NCI-H2107 treated with DMSO at 0.1 percent for 48 hours (cell line): ENCODE data around the gene BRD1.
A peak's percentile ranks its signal among the peaks of the same experiment; 100 is the strongest.
"Not testable (repeated sequence)": the region's sequence is repeated elsewhere in the genome, so short reads cannot be mapped to it uniquely, and the experiment has no call there.

ENCODE experiments used
- DNase-seq: peaks from one replicate; lab custom pipeline; 2025; ENCODE audit not compliant: unreplicated experiment; lab: John Stamatoyannopoulos, UW

The BRD1 gene

DNA sequence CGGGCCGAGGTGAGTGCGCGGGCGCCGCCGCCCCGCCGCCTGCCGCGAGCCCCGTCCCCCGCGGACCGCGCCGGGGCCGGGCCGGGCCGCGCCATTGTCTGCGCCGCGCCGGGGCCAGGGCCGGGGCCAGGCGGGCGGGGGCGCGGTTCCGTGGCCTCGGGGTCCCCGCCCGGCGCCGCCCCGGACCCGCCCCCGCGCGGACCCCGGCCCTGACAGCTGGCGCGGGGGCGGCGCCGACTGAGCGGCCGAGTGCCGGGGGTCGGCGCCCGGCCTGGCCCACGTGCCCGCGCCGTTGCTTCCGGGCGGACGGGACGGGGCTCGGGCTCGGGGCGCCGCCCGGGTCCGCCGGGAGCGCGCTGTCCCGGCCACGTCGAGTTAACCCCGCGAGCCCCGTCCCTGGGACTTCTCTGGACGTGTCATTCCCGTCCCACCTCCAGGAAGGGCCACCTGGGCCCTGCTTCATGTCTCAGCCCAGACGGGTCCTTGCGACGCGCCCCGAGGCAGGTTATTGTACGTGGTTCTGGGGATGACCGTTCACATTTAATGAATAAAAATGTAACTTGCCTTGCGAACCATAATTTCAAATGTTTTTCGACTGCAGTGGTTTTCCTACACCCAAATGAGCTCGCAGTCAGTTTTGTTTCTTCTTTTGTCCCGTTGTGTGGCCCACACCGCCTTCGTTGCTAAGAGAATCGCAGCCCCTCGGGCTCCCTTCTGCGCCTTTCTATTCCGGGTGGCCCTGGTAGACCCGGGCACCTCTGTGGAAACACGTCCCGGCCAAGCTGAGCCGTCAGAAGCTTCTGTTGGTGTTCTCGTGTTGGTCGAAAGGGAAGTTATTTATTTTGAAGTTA is 26.5 kb upstream of the BRD1 start:
- peak; percentile 3 for DNase-seq

DNA sequence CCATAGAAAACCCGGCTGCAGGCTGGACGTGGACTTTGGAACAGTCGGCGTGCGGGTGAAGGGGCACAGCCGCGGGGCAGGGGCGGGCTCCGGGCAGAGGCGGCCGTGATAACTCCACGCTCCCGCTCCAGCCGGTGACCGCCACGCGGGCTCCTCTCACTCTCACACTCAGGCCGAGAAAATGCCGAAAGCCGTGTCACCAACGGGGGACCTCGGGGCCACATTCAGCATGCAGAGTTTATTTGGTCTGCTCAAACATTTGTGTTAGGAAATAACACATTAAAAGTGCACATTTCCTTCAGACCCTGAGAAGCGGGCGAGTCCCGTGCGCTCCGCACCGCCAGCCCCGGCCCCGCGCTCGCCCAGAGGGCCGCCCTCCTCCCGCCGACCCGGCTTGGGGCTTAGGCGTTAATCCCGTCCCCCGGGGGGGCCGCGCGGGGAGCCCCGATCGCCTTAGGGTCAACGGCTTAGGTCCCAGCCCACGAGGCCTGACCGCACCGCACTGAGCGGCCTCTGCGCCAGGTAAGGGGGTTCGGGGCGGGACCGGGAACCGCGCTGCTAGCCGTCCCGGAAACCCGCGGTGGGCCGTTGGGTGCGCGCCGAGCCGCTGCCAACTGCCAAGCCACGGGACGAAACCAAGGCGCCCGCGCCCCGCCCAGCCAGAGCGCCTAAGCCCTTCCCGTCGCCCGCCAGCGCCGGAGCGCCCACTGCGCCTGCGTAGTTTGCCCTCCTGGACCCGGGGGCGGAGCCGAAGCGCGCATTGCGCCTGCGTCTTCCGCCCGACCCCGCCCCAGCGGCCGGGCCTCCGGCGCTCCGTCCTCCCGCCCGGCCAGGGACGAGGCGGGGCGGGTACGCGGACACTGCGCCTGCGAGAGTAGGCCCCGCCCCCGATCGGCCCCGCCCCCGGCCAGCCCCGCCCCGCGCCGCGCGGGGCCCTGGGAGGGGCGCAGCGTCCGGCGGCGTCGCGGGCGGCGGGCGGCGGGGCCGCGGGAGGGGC is 25.5 kb upstream of the BRD1 start, which contains the start of gene ZBED4:
Gene ZBED4, plus strand, starts transcription at position 947 of the 997 bp plus-strand sequence. CDS start 29,819 bp downstream, outside the sequence.
- peak; percentile 73 for DNase-seq

DNA sequence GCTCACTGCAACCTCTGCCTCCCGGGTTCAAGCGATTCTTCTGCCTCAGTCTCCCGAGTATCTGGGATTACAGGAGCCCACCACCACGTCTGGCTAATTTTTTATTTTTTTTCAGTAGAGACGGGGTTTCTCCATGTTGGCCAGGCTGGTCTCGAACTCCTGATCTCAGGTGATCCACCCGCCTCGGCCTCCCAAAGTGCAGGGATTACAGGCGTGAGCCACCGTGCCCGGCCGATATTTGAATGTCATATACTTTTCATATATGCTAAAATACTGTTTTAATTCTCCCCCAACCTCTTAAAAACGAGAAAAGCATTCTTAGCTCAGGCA is 24.9 kb upstream of the BRD1 start:
- not testable (repeated sequence) for DNase-seq

DNA sequence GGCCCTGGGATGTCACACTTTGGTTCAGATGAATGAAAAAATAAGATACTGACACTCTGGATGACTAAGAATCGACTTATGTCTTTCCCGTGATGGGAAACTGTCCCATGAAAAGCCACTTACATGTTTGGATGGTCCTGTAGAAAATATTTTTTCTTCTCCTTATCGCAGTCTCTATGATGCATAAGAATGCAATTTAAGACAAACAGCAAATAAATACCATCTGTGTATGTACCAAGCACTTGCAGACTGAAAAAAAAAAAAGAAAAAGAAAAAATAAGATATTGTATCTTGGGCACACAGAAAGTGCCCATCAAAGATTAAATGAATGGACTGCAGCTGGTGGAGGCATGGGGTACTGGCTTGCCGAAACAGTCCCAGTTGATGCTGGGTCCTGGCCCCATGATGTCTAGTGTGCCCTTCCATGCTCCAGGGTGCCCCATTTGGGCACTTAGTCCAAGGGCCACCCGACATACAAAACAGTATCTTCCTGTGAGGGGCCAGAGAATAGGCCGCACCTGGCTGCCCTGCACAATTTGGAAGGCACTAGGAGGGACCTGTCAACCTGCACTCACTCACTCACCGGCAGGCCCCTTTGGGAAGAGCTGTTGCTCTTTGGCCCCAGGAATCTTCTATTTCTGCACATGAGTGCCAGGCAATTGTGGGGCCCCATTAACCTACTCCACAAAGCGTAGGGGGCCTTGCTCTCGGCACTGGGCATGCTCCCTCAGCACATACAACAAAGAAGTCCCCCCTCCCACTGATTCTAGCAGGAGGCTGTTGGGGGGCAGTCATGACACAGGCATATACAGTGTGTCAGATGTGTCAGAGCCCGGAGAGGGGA is 23.5 kb upstream of the BRD1 start:
- DNase-seq = no peak

DNA sequence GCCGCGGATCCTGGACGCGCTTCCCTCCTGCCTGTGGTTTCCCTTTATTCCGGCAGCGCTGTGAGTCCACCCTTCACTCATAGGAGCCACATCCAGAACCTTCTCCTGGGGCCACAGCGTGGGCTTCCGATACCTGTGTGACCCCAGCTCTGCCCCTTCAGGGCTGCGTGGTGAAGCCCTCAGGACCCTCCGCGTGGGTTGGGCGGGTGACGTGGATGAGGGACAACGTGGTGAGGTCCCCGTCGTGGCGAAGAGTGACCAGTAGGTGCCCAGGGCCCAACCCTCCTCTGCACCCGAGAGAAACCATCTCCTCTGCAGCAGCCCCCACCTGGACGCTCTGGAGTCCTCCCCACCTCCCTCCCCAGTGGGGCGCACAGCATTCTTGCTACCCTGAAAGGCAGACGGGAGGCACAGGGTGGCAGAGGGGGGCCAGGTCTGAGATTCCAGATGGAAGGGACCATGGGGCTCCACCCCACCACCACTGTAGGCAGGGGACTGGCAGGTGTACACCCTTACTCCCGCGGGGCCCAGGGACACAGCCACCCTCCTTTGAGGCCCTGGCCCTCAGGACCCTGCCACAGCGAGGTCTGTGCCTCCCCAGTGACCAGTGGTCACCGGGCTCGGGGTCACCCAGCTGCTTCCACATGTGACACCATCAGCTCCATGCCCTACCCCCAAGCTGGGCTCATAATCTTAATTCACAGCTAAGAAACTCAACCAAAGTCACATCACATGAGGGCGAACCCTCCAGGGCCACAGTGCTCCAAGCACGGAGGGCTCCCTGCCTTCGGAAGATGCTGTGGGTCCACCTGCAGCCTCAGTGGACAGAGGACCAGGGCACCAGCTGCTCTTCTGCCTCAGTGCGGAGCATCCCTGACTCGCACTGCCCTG is 22.6 kb upstream of the BRD1 start:
- no peak for DNase-seq

DNA sequence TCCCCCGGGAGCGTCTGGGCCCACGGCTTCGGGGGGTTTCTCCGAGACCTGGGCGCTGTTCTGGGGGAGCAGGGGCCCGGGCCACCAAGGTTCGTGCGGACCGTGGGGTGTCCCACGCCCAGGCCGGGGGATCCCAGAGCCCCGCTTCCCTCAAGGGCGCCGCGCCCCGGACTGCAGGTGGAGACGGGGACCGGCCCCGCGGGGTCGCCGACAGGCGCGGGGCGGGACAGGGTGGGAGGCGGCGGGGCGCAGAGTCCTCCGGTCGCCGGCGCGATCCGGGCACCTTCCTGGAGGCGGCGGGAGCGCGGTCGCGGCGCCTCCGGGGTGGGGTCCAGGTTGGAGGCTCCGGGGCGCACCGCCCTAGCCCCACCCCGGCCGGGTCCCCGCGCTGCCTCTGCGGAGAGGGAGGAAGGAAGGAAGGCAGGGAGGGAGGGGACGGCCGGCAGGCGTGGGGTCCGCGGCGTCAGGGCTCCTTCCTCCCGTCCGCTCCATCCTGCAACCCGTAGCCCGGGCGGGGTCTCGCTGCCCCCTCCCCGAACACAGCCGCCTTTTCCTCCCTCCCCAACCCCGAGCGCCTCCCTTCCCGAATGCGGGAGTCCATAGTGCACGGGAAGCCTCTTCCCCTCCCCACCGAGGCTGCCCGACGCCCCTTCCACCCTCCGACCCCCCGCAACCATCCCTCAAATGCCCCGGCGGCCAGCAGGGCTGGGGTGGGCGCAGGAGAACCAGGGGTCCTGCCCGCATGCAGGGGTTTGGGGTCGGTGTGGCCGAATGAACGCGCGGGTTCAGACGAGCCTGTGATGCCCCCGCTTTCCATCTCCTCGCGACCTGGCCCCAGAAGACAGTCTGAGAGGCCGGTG is 21.7 kb upstream of the BRD1 start:
- no peak for DNase-seq

DNA sequence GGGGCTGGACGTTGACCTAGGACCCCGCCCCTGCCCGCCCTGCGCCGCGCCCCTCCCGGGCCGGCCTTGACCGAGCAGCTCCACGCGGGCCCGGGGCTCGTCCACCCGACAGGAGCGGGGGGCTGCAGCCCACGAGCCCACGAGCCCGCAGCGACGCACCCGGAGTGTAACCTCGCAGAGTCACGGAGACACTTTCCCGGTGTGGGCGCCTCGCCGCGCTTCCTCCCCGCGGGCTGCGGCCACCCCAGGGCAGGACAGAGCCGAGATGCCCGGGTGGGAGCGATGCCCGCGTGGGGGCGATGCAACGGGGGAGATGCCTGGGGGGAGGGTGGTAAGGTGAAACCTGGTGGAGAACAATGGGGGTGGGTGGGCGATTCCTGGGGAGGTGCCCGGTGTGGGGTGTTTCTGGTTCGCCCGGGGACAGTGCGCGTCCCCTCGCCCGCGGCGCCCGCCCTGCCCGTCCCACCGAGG is 21.1 kb upstream of the BRD1 start:
- DNase-seq = no peak

DNA sequence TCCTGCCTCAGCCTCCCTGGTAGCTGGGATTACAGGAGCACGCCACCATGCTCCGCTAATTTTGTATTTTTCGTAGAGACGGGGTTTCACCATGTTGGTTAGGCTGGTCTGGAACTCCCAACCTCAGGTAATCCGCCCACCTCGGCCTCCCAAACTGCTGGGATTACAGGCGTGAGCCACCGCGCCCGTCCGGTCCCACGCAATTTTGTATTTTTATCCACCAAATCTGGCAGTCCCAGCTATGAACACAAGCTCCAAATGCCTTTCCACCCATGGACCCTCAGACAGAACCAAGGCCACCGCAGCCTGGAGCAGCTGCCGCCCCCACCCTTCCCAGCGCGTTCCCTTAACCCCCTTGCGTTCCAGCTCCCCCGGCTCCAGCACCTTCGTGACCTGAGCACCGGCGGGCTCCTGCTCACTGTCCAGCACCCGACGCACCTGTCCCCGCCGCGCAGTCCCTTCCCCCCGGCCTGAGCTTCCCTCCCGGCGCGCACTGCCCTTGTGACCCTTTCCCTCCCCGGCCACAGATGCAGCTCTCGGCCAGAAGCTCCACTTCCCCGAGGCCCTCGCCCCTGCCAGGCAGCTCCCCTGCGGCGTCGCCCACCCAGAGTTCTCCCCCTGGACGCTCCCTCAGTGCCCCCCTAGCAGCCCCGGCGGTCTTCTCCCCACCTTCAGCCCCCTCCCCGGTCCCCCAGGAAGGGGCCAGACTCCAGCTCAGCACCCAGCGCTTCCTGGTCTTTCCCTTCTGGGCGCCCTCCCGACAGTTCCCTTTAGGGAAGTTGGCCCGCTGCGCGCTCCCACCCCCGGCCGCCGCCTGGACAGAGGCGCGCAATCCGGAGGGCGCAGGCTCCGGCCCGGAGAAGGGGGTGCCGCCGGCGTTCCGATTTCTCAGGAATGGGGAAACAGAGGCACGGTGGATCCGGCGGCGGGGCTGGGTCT is 20.3 kb upstream of the BRD1 start:
- DNase-seq = no peak

DNA sequence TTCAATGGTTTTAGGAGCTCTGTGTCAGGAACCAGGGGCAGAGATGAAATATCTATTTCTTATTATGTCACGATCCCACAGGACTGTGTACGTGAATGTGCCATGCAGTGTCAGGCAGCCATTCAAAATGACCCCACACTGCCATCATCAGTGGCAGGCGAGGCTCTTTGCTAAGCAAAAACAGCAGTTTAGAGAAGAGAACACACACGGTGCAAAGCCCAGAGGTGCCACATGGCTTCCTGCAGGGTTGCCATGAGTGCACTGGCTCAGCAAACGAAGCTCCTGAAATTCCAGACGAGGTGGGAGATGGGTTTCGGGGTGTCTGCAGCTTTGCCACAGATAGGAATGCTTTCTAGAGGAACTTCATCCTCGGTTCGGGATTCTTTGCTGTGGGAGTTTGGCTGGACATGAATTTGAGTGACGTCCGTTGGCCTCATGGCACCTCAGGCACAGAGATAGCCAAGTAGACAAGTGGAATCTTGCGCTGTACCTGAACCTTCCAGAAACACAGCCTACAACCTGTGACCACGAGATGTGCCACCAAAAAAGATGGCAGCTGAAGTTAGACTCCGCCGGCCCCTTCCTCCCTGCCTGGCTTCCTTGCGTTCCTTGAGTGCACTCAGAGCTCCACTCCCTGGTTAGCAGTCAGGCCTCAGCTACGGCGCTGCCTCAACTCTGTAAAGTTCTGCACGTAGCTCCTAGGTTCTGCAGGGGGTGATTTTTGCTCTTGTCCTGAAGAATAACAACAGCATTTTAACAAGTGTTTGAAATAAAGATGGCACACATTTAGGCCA is 18.2 kb upstream of the BRD1 start:
- no peak for DNase-seq

DNA sequence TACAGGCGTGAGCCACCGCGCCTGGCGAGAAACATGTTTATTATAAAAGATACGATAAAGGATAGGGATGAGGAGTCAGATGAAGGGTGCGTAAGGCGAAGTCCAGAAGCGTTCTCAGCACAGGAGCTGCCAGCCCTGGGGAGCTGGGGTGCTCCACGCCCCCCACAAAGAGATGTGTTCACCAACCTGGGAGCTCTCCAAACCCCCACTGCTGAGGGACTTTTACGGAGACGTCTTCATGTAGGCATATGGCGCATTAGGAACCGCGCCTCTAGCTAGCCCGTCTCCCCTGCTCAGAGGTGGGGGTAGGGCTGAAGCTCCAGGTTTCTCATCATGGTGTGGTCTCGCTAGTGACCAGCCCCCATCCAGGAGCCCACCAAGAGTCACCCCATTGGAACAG is 17.6 kb upstream of the BRD1 start:
- no peak for DNase-seq

DNA sequence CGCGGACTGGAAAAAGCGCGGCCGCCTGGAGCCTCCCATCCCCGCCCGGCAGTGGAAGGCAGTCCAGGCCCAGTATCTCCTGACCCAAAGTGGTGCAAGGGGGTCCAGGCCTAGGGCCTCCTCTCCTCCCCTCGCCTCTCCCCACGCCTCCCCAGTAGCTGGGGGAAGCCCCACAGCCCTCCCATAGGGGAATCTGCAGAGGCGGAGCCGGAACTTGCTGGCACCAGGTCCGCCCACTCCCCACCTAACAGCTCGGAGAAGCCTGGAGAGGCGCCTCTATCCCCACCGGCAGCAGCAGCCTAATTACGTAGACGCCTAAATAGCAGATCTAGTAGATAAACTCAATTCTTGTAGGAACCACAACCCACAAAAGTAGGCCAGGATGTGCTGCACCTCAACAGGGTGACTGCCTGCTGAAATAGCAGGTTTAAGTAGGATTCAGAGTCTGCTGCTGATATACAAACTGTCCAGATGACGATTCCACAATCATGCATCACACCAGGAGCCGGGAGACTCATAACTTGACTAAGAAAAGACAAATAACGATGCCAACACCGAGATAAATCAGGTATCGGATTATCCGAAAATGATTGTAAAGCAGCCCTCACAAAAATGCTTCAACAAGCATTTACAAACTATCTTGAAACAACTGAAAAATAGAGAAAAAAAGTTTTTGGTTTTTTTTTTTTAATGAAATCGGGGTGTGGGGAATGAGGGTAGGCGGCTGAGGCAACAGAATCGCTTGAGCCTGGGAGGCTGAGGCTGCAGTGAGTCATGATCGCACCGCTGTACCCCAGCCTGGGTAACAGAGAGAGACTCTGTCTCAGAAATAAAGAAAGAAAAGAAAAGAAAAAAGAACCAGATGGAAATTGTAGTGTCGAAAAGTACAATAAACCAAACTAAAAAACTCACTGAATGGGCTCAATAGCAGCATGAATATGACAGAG is 11.4 kb upstream of the BRD1 start:
- DNase-seq = no peak

DNA sequence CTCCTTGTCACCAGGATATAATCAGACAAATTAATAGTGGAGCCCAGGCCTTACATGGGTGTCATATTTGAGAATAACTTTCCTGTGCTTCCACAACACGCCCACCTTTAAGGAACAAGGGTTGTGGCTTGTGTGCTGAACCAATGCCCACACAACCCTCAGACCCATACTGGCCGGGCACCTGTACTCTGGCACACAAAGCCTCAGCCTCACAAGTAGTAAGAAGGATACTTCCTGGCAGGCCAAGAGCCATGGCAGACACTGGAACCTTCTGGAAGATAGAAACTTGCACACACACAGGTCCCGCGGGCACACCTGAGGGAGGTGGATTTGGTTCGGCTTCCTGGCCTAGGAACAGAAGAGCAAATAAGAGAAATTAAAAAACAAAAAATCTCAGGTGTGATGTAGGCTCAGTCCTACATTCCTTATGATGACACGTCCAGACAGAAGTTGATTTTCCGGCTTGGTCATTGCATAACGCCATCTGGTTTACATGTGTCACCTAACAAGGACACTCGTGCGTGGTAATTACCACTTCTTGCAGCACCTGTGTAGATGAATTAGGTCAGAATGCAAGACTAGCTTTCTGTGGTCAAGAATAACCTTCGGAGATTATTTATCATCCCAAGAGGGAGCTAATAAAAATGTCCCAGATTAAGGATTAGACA is 5.8 kb upstream of the BRD1 start:
- no peak for DNase-seq

DNA sequence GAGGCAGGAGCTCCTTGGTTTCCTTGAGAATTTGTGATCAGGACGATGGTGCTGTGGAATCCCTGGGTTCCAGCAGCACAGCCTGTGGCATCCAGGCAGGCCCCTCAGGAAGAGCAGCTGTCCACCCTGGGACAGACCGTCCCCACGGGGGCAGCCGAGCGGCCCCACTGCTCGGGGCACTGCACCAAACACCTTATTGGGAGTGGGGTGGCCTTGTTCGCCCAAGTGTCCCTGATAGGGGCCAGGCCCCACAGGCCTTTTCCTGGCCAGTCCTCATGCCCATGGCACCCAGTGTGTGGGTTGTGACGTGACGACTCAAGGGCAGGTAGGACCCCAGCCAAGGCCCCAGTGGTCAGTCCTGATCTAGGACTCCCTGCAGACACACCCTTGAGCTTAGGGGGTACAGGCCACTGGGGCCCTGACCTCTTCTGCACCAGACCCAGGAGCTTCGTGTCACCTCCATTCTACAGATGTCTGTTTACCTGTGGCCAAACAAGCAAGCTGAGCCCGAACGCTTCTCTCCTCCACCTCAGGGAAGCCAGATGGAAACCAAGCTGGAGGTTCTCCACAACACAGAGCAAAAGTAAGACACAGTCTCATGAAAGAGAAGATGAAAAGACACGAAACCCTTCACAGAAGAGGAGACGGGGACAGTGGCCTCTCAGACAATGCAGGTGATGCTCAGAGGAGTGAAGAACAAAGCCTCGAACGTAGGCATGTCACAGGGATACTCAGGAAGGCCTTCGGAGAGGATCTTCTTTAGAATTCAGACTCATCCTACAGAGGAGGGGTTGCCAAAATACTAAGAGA is 1.6 kb upstream of the BRD1 start:
- DNase-seq = no peak

DNA sequence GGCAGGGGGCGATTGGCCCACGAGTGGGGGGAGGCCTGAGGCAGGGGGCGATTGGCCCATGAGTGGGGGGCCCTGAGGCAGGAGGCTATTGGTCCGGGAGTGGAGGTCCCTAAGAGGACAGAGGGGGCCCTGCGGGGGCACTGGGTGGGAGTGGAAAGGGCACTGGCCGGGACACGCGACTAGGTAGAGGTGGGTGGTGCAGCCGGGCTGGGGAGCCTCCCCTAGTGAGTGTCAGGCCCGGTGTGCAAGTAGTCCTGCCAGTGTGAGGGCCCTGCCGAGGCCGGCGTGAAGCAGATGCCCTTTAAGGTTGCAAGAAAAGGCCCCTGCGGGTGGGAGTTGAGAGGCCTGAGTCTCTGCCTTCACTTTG is 909 bp upstream of the BRD1 start:
- no peak for DNase-seq
